Neural crest cell (in vitro differentiated cells): ENCODE data around the gene SLX4. TPM values are rescaled to one million over a fixed set of nuclear protein-coding genes. Genes with fewer than 3 reads are reported as not detected.

Experiments
- DNase-seq: peaks from one replicate; pipeline ENCODE4 v3.0.0; 2021; ENCODE audit warnings: low read depth, mixed read lengths, low spot score
- H3K27ac Mint-ChIP-seq: one replicate; pipeline ENCODE4 v1.8.0; 2021; ENCODE audit warnings: mild to moderate bottlenecking, mixed read lengths; ENCODE audit not compliant: unreplicated experiment
- H3K27me3 Mint-ChIP-seq: 2 replicates; pipeline ENCODE4 v1.8.0; 2021; ENCODE audit warnings: low read depth, mild to moderate bottlenecking, mixed read lengths
- H3K36me3 Mint-ChIP-seq: 2 replicates; pipeline ENCODE4 v1.8.0; 2021; ENCODE audit warnings: low read depth, mild to moderate bottlenecking, mixed read lengths
- H3K4me1 Mint-ChIP-seq: 2 replicates; pipeline ENCODE4 v1.8.0; 2021; ENCODE audit warnings: mixed read lengths
- H3K4me3 Mint-ChIP-seq: one replicate; pipeline ENCODE4 v1.8.0; 2021; ENCODE audit warnings: mild to moderate bottlenecking, mixed read lengths
- H3K9me3 Mint-ChIP-seq: 2 replicates; pipeline ENCODE4 v1.8.0; 2021; ENCODE audit warnings: mixed read lengths
- total RNA-seq: library from RNA; stranded (reverse); gene quantifications from 2 replicates; pipeline ENCODE4 v1.2.1, GENCODE V29; 2021
- TF ChIP-seq, protein P1 (sequence below): fragments of 200-600 bp; sonication (generic); conservative IDR thresholded peaks from 2 replicates; pipeline ENCODE4 v1.5.0; 2021; ENCODE audit warnings: antibody characterized with exemption, mild to moderate bottlenecking

SLX4 gene
- total RNA-seq, 1 donor from 2014 or later: 17.7 TPM

DNA sequence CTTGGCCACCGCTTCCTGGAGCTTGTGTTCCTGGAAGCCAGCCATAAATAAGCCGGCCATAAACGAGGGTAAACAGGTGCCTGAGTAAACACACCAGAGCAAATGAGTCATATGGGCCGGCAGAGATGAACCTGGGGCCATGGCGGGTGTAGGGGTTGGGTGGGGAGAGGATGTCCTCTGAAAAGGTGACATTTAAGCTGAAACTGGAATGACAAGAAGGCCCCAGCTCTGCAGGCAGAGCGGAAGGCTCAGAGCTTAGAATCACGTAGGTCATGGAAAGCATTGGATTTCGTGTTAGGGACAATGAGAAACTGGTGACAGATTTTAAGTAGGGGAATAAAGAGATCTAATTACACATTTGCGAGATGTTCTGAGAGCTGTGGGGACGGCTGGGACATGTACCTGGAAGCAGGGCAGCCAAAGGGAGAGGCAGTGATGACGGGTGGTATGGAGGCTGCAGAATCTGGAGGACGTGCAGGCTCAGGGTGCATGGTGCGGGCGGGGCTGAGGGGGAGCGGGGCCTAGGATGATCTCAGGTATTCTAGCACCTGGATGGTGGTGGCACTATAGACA lies 35.0 kb upstream of the SLX4 start:
- no peaks in the 10 kb centered on the region for H3K27me3 Mint-ChIP-seq
- TF ChIP-seq, protein P1, sequence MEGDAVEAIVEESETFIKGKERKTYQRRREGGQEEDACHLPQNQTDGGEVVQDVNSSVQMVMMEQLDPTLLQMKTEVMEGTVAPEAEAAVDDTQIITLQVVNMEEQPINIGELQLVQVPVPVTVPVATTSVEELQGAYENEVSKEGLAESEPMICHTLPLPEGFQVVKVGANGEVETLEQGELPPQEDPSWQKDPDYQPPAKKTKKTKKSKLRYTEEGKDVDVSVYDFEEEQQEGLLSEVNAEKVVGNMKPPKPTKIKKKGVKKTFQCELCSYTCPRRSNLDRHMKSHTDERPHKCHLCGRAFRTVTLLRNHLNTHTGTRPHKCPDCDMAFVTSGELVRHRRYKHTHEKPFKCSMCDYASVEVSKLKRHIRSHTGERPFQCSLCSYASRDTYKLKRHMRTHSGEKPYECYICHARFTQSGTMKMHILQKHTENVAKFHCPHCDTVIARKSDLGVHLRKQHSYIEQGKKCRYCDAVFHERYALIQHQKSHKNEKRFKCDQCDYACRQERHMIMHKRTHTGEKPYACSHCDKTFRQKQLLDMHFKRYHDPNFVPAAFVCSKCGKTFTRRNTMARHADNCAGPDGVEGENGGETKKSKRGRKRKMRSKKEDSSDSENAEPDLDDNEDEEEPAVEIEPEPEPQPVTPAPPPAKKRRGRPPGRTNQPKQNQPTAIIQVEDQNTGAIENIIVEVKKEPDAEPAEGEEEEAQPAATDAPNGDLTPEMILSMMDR: no peak
- H3K27ac Mint-ChIP-seq: peak overlapping the region; percentile 90
- no peak for DNase-seq
- peaks cover 23% of the 10 kb centered on the region for H3K4me1 Mint-ChIP-seq
- H3K36me3 Mint-ChIP-seq: peaks cover 2% of the 10 kb centered on the region
- no peak overlapping the region for H3K4me3 Mint-ChIP-seq
- no peaks in the 10 kb centered on the region for H3K9me3 Mint-ChIP-seq

GRCh38 chr16:3645504-3646347 lies 34.3 kb upstream of the SLX4 start:
- peak overlapping the region; percentile 43 for H3K4me3 Mint-ChIP-seq
- no peaks in the 10 kb centered on the region for H3K27me3 Mint-ChIP-seq
- peak; percentile 57 for DNase-seq
- H3K4me1 Mint-ChIP-seq: peaks cover 23% of the 10 kb centered on the region
- no peaks in the 10 kb centered on the region for H3K9me3 Mint-ChIP-seq
- peak overlapping the region; percentile 94 for H3K27ac Mint-ChIP-seq
- peaks cover 2% of the 10 kb centered on the region for H3K36me3 Mint-ChIP-seq
- TF ChIP-seq, protein P1: no peak

- Mint-ChIP-seq H3K4me1 (peaks cover 23% of the 10 kb centered on the region), H3K4me3 (peak overlapping the region; percentile 43), H3K36me3 (peaks cover 2% of the 10 kb centered on the region), H3K27ac (peak overlapping the region; percentile 94), H3K27me3 (no peaks in the 10 kb centered on the region), H3K9me3 (no peaks in the 10 kb centered on the region)
- no peak for DNase-seq
- TF ChIP-seq, protein P1: no peak
Measured at GRCh38 chr16:3645108-3645503, 33.7 kb upstream of the SLX4 start.

GRCh38 chr16:3643095-3643730 lies 31.8 kb upstream of the SLX4 start:
- Mint-ChIP-seq H3K4me3 (no peak overlapping the region), H3K9me3 (peaks cover 4% of the 10 kb centered on the region), H3K27ac (peak overlapping the region; percentile 19), H3K4me1 (peaks cover 28% of the 10 kb centered on the region), H3K27me3 (no peaks in the 10 kb centered on the region), H3K36me3 (peaks cover 9% of the 10 kb centered on the region)
- no peak for DNase-seq
- TF ChIP-seq, protein P1: no peak

- DNase-seq: no peak
- peak overlapping the region; percentile 81 for H3K27ac Mint-ChIP-seq
- H3K4me1 Mint-ChIP-seq: peaks cover 33% of the 10 kb centered on the region
- H3K4me3 Mint-ChIP-seq: no peak overlapping the region
- TF ChIP-seq, protein P1: no peak
- H3K27me3 Mint-ChIP-seq: no peaks in the 10 kb centered on the region
- peaks cover 4% of the 10 kb centered on the region for H3K9me3 Mint-ChIP-seq
- peaks cover 9% of the 10 kb centered on the region for H3K36me3 Mint-ChIP-seq
Measured at GRCh38 chr16:3642397-3643094, 31.1 kb upstream of the SLX4 start.
